ENCODE results near the gene ADAMTS2.

Gene ADAMTS2

GRCh38 chr5:179190851-179191505 lies 154.3 kb downstream of the ADAMTS2 start:
- H3K27ac ChIP-seq (ENCODE audit: low read length, poor library complexity, severe bottlenecking): no peak overlapping the region
- no peak overlapping the region for H3K14ac ChIP-seq (ENCODE audit: low read length in 2 of 2)
- H2BK12ac ChIP-seq (ENCODE audit: low read length in 2 of 2): no peak overlapping the region
- H3K27me3 ChIP-seq (ENCODE audit: control insufficient read depth in 1 of 2, insufficient read depth in 1 of 2, low read length in 2 of 2): no peaks in the 10 kb centered on the region
- no peak overlapping the region for H2BK120ac ChIP-seq (ENCODE audit: low read depth, low read length)
- no peaks in the 10 kb centered on the region for H3K4me1 ChIP-seq (ENCODE audit: control insufficient read depth, insufficient read depth, low read depth, low read length)
- H2BK15ac ChIP-seq (ENCODE audit: low read depth, poor library complexity, severe bottlenecking): no peak overlapping the region
- DNase-seq: no peak
- no peak overlapping the region for H3K18ac ChIP-seq (ENCODE audit: low read depth in 1 of 2, low read length in 2 of 2)
- no peak overlapping the region for H3K23ac ChIP-seq (ENCODE audit: low read length in 2 of 2)
- 77% methylated on average over 20 of the region's 26 CpGs for WGBS
- H2AK5ac ChIP-seq (ENCODE audit: low read length, severe bottlenecking): no peak overlapping the region
- peak overlapping the region; percentile 80 for H4K91ac ChIP-seq (ENCODE audit: low read length)
- H3K4ac ChIP-seq (ENCODE audit: low read depth in 1 of 2, low read length in 2 of 2): no peak overlapping the region
- peaks cover 0 to 20% of the 10 kb centered on the region in 2 experiments for H3K36me3 ChIP-seq (ENCODE audit: control insufficient read depth in 1 of 2, insufficient read depth in 2 of 2, low read depth in 1 of 2, low read length in 2 of 2)
- H3K79me1 ChIP-seq (replicated peaks; ENCODE audit: low read length, poor library complexity, severe bottlenecking): no peaks in the 10 kb centered on the region
- no peak overlapping the region for H2BK5ac ChIP-seq (ENCODE audit: low read depth, low read length, poor library complexity, severe bottlenecking)
- H2AFZ ChIP-seq (ENCODE audit: low read depth, low read length): no peak overlapping the region
- no peak overlapping the region for H3K9ac ChIP-seq (ENCODE audit: low read length)
- no peak overlapping the region for H3K4me3 ChIP-seq (ENCODE audit: insufficient read depth in 1 of 2, low read depth in 1 of 2, low read length in 2 of 2)
- no peaks in the 10 kb centered on the region for H3K9me3 ChIP-seq (ENCODE audit: control insufficient read depth, low read length)
- H4K8ac ChIP-seq (ENCODE audit: low read length): no peak overlapping the region
- no peak overlapping the region for H3K4me2 ChIP-seq (ENCODE audit: low read length, poor library complexity, severe bottlenecking)

- Histone ChIP-seq H3K36me3 (ENCODE audit: control insufficient read depth in 1 of 2, insufficient read depth in 2 of 2, low read depth in 1 of 2, low read length in 2 of 2) (peaks cover 0 to 17% of the 10 kb centered on the region in 2 experiments), H3K18ac (ENCODE audit: low read depth in 1 of 2, low read length in 2 of 2) (no peak overlapping the region), H3K9ac (ENCODE audit: low read length) (no peak overlapping the region), H2BK120ac (ENCODE audit: low read depth, low read length) (no peak overlapping the region), H2BK5ac (ENCODE audit: low read depth, low read length, poor library complexity, severe bottlenecking) (no peak overlapping the region), H3K4me1 (ENCODE audit: control insufficient read depth, insufficient read depth, low read depth, low read length) (no peaks in the 10 kb centered on the region), H2AFZ (ENCODE audit: low read depth, low read length) (no peak overlapping the region), H3K27me3 (ENCODE audit: control insufficient read depth in 1 of 2, insufficient read depth in 1 of 2, low read length in 2 of 2) (no peaks in the 10 kb centered on the region), H2BK12ac (ENCODE audit: low read length in 2 of 2) (no peak overlapping the region), H3K79me1 (replicated peaks; ENCODE audit: low read length, poor library complexity, severe bottlenecking) (no peaks in the 10 kb centered on the region), H3K4me2 (ENCODE audit: low read length, poor library complexity, severe bottlenecking) (no peak overlapping the region), H3K4me3 (ENCODE audit: insufficient read depth in 1 of 2, low read depth in 1 of 2, low read length in 2 of 2) (peak overlapping the region in 1 of 2 experiments; percentile 8), H2AK5ac (ENCODE audit: low read length, severe bottlenecking) (no peak overlapping the region), H4K91ac (ENCODE audit: low read length) (no peak overlapping the region), H3K14ac (ENCODE audit: low read length in 2 of 2) (no peak overlapping the region), H3K27ac (ENCODE audit: low read length, poor library complexity, severe bottlenecking) (no peak overlapping the region), H2BK15ac (ENCODE audit: low read depth, poor library complexity, severe bottlenecking) (no peak overlapping the region), H4K8ac (ENCODE audit: low read length) (no peak overlapping the region), H3K23ac (ENCODE audit: low read length in 2 of 2) (no peak overlapping the region), H3K4ac (ENCODE audit: low read depth in 1 of 2, low read length in 2 of 2) (no peak overlapping the region), H3K9me3 (ENCODE audit: control insufficient read depth, low read length) (no peaks in the 10 kb centered on the region)
- 84% methylated on average over 9 of the region's 9 CpGs for WGBS
- DNase-seq: no peak
These were observed 156.6 kb downstream of the ADAMTS2 start for GRCh38 chr5:179188636-179189035.

GRCh38 chr5:179187681-179188575 lies 157.3 kb downstream of the ADAMTS2 start:
- Histone ChIP-seq H3K27me3 (ENCODE audit: control insufficient read depth in 1 of 2, insufficient read depth in 1 of 2, low read length in 2 of 2) (no peaks in the 10 kb centered on the region), H3K9ac (ENCODE audit: low read length) (no peak overlapping the region), H3K4ac (ENCODE audit: low read depth in 1 of 2, low read length in 2 of 2) (no peak overlapping the region), H3K79me1 (replicated peaks; ENCODE audit: low read length, poor library complexity, severe bottlenecking) (no peaks in the 10 kb centered on the region), H3K18ac (ENCODE audit: low read depth in 1 of 2, low read length in 2 of 2) (no peak overlapping the region), H2BK12ac (ENCODE audit: low read length in 2 of 2) (no peak overlapping the region), H3K27ac (ENCODE audit: low read length, poor library complexity, severe bottlenecking) (no peak overlapping the region), H3K14ac (ENCODE audit: low read length in 2 of 2) (no peak overlapping the region), H3K23ac (ENCODE audit: low read length in 2 of 2) (no peak overlapping the region), H2AK5ac (ENCODE audit: low read length, severe bottlenecking) (no peak overlapping the region), H3K36me3 (ENCODE audit: control insufficient read depth in 1 of 2, insufficient read depth in 2 of 2, low read depth in 1 of 2, low read length in 2 of 2) (peaks cover 0 to 10% of the 10 kb centered on the region in 2 experiments), H2BK5ac (ENCODE audit: low read depth, low read length, poor library complexity, severe bottlenecking) (no peak overlapping the region), H3K9me3 (ENCODE audit: control insufficient read depth, low read length) (no peaks in the 10 kb centered on the region), H2BK120ac (ENCODE audit: low read depth, low read length) (no peak overlapping the region), H3K4me1 (ENCODE audit: control insufficient read depth, insufficient read depth, low read depth, low read length) (no peaks in the 10 kb centered on the region), H4K8ac (ENCODE audit: low read length) (peak overlapping the region; percentile 13), H2AFZ (ENCODE audit: low read depth, low read length) (no peak overlapping the region), H4K91ac (ENCODE audit: low read length) (no peak overlapping the region), H3K4me2 (ENCODE audit: low read length, poor library complexity, severe bottlenecking) (no peak overlapping the region), H3K4me3 (ENCODE audit: insufficient read depth in 1 of 2, low read depth in 1 of 2, low read length in 2 of 2) (no peak overlapping the region), H2BK15ac (ENCODE audit: low read depth, poor library complexity, severe bottlenecking) (no peak overlapping the region)
- DNase-seq: no peak
- 76% methylated on average over 13 of the region's 13 CpGs for WGBS

- no peak overlapping the region for H3K23ac ChIP-seq (ENCODE audit: low read length in 2 of 2)
- H4K91ac ChIP-seq (ENCODE audit: low read length): no peak overlapping the region
- WGBS: 77% methylated on average over 8 of the region's 9 CpGs
- H2AFZ ChIP-seq (ENCODE audit: low read depth, low read length): no peak overlapping the region
- no peak overlapping the region for H2BK120ac ChIP-seq (ENCODE audit: low read depth, low read length)
- no peak overlapping the region for H2AK5ac ChIP-seq (ENCODE audit: low read length, severe bottlenecking)
- no peak overlapping the region for H3K4me2 ChIP-seq (ENCODE audit: low read length, poor library complexity, severe bottlenecking)
- no peak overlapping the region for H2BK12ac ChIP-seq (ENCODE audit: low read length in 2 of 2)
- peak overlapping the region in 1 of 2 experiments; percentile 13 for H3K14ac ChIP-seq (ENCODE audit: low read length in 2 of 2)
- no peak overlapping the region for H2BK5ac ChIP-seq (ENCODE audit: low read depth, low read length, poor library complexity, severe bottlenecking)
- H2BK15ac ChIP-seq (ENCODE audit: low read depth, poor library complexity, severe bottlenecking): no peak overlapping the region
- H3K36me3 ChIP-seq (ENCODE audit: control insufficient read depth in 1 of 2, insufficient read depth in 2 of 2, low read depth in 1 of 2, low read length in 2 of 2): peaks cover 0 to 3% of the 10 kb centered on the region in 2 experiments
- peak overlapping the region; percentile 13 for H4K8ac ChIP-seq (ENCODE audit: low read length)
- H3K79me1 ChIP-seq (replicated peaks; ENCODE audit: low read length, poor library complexity, severe bottlenecking): no peaks in the 10 kb centered on the region
- no peak overlapping the region for H3K18ac ChIP-seq (ENCODE audit: low read depth in 1 of 2, low read length in 2 of 2)
- DNase-seq: peak; percentile 12
- no peaks in the 10 kb centered on the region for H3K27me3 ChIP-seq (ENCODE audit: control insufficient read depth in 1 of 2, insufficient read depth in 1 of 2, low read length in 2 of 2)
- no peak overlapping the region for H3K4ac ChIP-seq (ENCODE audit: low read depth in 1 of 2, low read length in 2 of 2)
- no peaks in the 10 kb centered on the region for H3K4me1 ChIP-seq (ENCODE audit: control insufficient read depth, insufficient read depth, low read depth, low read length)
- no peak overlapping the region for H3K9ac ChIP-seq (ENCODE audit: low read length)
- H3K4me3 ChIP-seq (ENCODE audit: insufficient read depth in 1 of 2, low read depth in 1 of 2, low read length in 2 of 2): no peak overlapping the region
- no peaks in the 10 kb centered on the region for H3K9me3 ChIP-seq (ENCODE audit: control insufficient read depth, low read length)
- H3K27ac ChIP-seq (ENCODE audit: low read length, poor library complexity, severe bottlenecking): no peak overlapping the region
These were observed 158.0 kb downstream of the ADAMTS2 start for GRCh38 chr5:179187229-179187678.
